Endometrial microvascular endothelial cells (primary cell): ENCODE measurements around the gene ARL3. TPM values are rescaled to one million over a fixed set of nuclear protein-coding genes. Genes with fewer than 3 reads are reported as not detected.

ENCODE experiments used
- in situ Hi-C: cut with HindIII; loops from 2 replicates; pipeline ENCODE4 v1.10.0; 2017; ENCODE audit warnings: low sequenced_read_pairs, low pct_unique_long_range_greater_than_20kb; ENCODE audit errors: inconsistent ontology term
- total RNA-seq: library from RNA; depleted of rRNA; stranded (reverse); fragments of >200 nt; gene quantifications from one replicate; pipeline ENCODE4 v1.2.3, GENCODE V29; 2015; ENCODE audit errors: inconsistent ontology term

ARL3 gene
- total RNA-seq, 1 donor from 2014 or later = 3.5 TPM

- in situ Hi-C loops = no loop called here
Measured at GRCh38 chr10:102645741-102646609, 68.2 kb downstream of the ARL3 start.

GRCh38 chr10:102645388-102645740 is 68.8 kb downstream of the ARL3 start:
- in situ Hi-C loops = no loop called here

GRCh38 chr10:102644646-102645387 is 69.4 kb downstream of the ARL3 start:
- in situ Hi-C loops = no loop called here

- in situ Hi-C loops = no loop called here
Measured at GRCh38 chr10:102644066-102644645, 70.0 kb downstream of the ARL3 start, which contains the start of gene TRIM8. TRIM8 (plus strand) TSS chr10:102644479; CDS start chr10:102644618, 139 bp downstream.

- in situ Hi-C loops = no loop called here
Measured at GRCh38 chr10:102643336-102644065, 70.7 kb downstream of the ARL3 start.

- in situ Hi-C loops = no loop called here
Measured at GRCh38 chr10:102642736-102643335, 71.4 kb downstream of the ARL3 start.

- in situ Hi-C loops = no loop called here
Measured at GRCh38 chr10:102641880-102642735, 72.1 kb downstream of the ARL3 start.

- in situ Hi-C loops = no loop called here
Measured at GRCh38 chr10:102641402-102641801, 72.8 kb downstream of the ARL3 start.

GRCh38 chr10:102639537-102639936 is 74.7 kb downstream of the ARL3 start:
- in situ Hi-C loops = no loop called here

GRCh38 chr10:102635377-102635776 is 78.8 kb downstream of the ARL3 start:
- in situ Hi-C loops = no loop called here

- in situ Hi-C loops = no loop called here
Measured at GRCh38 chr10:102634686-102635085, 79.5 kb downstream of the ARL3 start.

- in situ Hi-C loops = no loop called here
Measured at GRCh38 chr10:102633848-102634247, 80.3 kb downstream of the ARL3 start.

GRCh38 chr10:102633287-102633686 is 80.9 kb downstream of the ARL3 start:
- in situ Hi-C loops = no loop called here

GRCh38 chr10:102632394-102633111 is 81.6 kb downstream of the ARL3 start:
- in situ Hi-C loops = no loop called here

GRCh38 chr10:102631525-102632393 is 82.4 kb downstream of the ARL3 start:
- in situ Hi-C loops = no loop called here

- in situ Hi-C loops = no loop called here
Measured at GRCh38 chr10:102630663-102631062, 83.5 kb downstream of the ARL3 start.
